ENCODE data around the gene NDUFA11.

DNA sequence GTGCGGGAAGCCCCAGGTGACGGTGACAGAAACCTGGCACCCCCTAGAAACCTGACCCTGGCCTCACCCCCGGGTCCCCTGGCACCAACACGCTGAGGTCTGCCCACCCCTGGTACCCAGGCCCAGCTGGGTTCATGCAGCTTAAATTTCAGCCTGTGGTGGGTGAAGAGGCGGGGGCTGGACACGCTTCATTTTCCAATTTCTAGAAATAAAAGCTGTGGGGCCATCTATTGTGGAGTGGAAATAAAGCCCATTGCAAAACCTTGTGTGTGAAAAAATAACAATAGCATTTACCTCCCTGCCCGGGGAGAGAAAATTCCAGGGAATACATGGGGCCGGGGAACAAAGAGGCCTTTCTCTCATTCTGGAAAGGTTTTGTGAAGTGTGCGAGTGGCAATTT lies 25.7 kb downstream of the NDUFA11 start:
- TF ChIP-seq ELF4 (IDR thresholded peaks at IDR 0.05), result no peak
- no peak for TF ChIP-seq SP1 (IDR thresholded peaks at IDR 0.05)
- TF ChIP-seq NFRKB (IDR thresholded peaks at IDR 0.05), result no peak
- TF ChIP-seq L3MBTL2 (conservative IDR thresholded peaks at IDR 0.05), result no peak
- TF ChIP-seq HDGF (IDR thresholded peaks at IDR 0.05; ENCODE audit: borderline replicate concordance), result no peak
- TF ChIP-seq TARDBP (IDR thresholded peaks at IDR 0.05), result no peak
- TF ChIP-seq BHLHE40 (IDR thresholded peaks at IDR 0.05; ENCODE audit: borderline replicate concordance), result no peak
- TF ChIP-seq SUZ12 (IDR thresholded peaks at IDR 0.05), result no peak
- no peak for TF ChIP-seq ZNF384 (IDR thresholded peaks at IDR 0.05)
- TF ChIP-seq FOXM1 (IDR thresholded peaks at IDR 0.05; ENCODE audit: borderline replicate concordance), result no peak
- no peak for TF ChIP-seq ARNT (IDR thresholded peaks at IDR 0.05)
- TF ChIP-seq, protein P1, sequence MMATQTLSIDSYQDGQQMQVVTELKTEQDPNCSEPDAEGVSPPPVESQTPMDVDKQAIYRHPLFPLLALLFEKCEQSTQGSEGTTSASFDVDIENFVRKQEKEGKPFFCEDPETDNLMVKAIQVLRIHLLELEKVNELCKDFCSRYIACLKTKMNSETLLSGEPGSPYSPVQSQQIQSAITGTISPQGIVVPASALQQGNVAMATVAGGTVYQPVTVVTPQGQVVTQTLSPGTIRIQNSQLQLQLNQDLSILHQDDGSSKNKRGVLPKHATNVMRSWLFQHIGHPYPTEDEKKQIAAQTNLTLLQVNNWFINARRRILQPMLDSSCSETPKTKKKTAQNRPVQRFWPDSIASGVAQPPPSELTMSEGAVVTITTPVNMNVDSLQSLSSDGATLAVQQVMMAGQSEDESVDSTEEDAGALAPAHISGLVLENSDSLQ (IDR thresholded peaks at IDR 0.05), result no peak

Measured in HEK293T (cell line).